Neural progenitor cell (in vitro differentiated cells): ENCODE results near the gene GPBP1. TPM values are rescaled to one million over a fixed set of nuclear protein-coding genes. Genes with fewer than 3 reads are reported as not detected.
"Not testable (repeated sequence)": the region's sequence is repeated elsewhere in the genome, so short reads cannot be mapped to it uniquely, and the experiment has no call there.

Experiments
- DNase-seq: peaks from one replicate; pipeline ENCODE4 v3.0.0-alpha.2; 2016; ENCODE audit warnings: low spot score
- H2AFZ ChIP-seq: fragments of 200-600 bp; sonication (generic); replicated peaks from 2 replicates; pipeline ENCODE4 v1.6.1; 2016; ENCODE audit warnings: antibody characterized with exemption
- H3F3A ChIP-seq: fragments of 200-600 bp; sonication (generic); 2 replicates; pipeline ENCODE4 v1.6.1; 2016; ENCODE audit warnings: antibody characterized with exemption, low read depth
- H3K27ac ChIP-seq: fragments of 200-600 bp; sonication (generic); 2 replicates; pipeline ENCODE4 v1.5.1; 2016; ENCODE audit warnings: mild to moderate bottlenecking
- H3K27me3 ChIP-seq: fragments of 200-600 bp; sonication (generic); 2 replicates; pipeline ENCODE4 v1.6.1; 2016; ENCODE audit warnings: mild to moderate bottlenecking, moderate library complexity
- H3K36me3 ChIP-seq: fragments of 200-600 bp; sonication (generic); 2 replicates; pipeline ENCODE4 v1.5.1; 2016
- H3K4me1 ChIP-seq: fragments of 200-600 bp; sonication (generic); 2 replicates; pipeline ENCODE4 v1.6.1; 2016; ENCODE audit warnings: mixed run types
- H3K4me2 ChIP-seq: fragments of 200-600 bp; sonication (generic); 2 replicates; pipeline ENCODE4 v1.6.1; 2016
- H3K4me3 ChIP-seq: fragments of 200-600 bp; sonication (generic); 2 replicates; pipeline ENCODE4 v1.5.1; 2016
- H3K79me2 ChIP-seq: fragments of 200-600 bp; sonication (generic); 2 replicates; pipeline ENCODE4 v1.6.1; 2016; ENCODE audit warnings: low read depth
- H3K9ac ChIP-seq: fragments of 200-600 bp; sonication (generic); 2 replicates; pipeline ENCODE4 v1.6.1; 2016
- H3K9me3 ChIP-seq: fragments of 200-600 bp; sonication (generic); 2 replicates; pipeline ENCODE4 v1.5.1; 2016; ENCODE audit warnings: low read depth
- H4K20me1 ChIP-seq: fragments of 200-600 bp; sonication (generic); 2 replicates; pipeline ENCODE4 v1.6.1; 2016; ENCODE audit warnings: low read depth
- H3K27ac Mint-ChIP-seq: 3 replicates; pipeline ENCODE4 v1.8.0; 2021; ENCODE audit warnings: mixed read lengths
- H3K27me3 Mint-ChIP-seq: 2 replicates; pipeline ENCODE4 v1.8.0; 2022; ENCODE audit warnings: low read depth, mild to moderate bottlenecking, inconsistent platforms, moderate library complexity, mixed read lengths; ENCODE audit not compliant: insufficient read depth
- H3K36me3 Mint-ChIP-seq: 3 replicates; pipeline ENCODE4 v1.8.0; 2021; ENCODE audit warnings: mixed read lengths
- H3K4me1 Mint-ChIP-seq: 3 replicates; pipeline ENCODE4 v1.8.0; 2021; ENCODE audit warnings: mixed read lengths
- H3K4me3 Mint-ChIP-seq: 3 replicates; pipeline ENCODE4 v1.8.0; 2021; ENCODE audit warnings: mild to moderate bottlenecking, moderate library complexity, mixed read lengths
- H3K9me3 Mint-ChIP-seq: 3 replicates; pipeline ENCODE4 v1.8.0; 2020; ENCODE audit warnings: mixed read lengths
- EZH2 ChIP-seq: fragments of 200-600 bp; sonication (generic); IDR thresholded peaks from 2 replicates; pipeline ENCODE4 v1.6.1; 2017; ENCODE audit warnings: antibody characterized with exemption, mild to moderate bottlenecking, moderate library complexity
- EZH2phosphoT487 ChIP-seq: fragments of 200-600 bp; sonication (generic); IDR thresholded peaks from 2 replicates; pipeline ENCODE4 v1.6.1; 2017; ENCODE audit warnings: antibody characterized with exemption
- total RNA-seq: library from RNA; depleted of rRNA; stranded (reverse); fragments of >200 nt; gene quantifications from 2 replicates; pipeline ENCODE4 v1.2.3, GENCODE V29; 2015; ENCODE audit warnings: low replicate concordance
- TF ChIP-seq, protein P1 (sequence below): fragments of 200-600 bp; sonication (generic); IDR thresholded peaks from 2 replicates; pipeline ENCODE4 v1.5.1; 2017; ENCODE audit warnings: antibody characterized with exemption, mild to moderate bottlenecking

Gene GPBP1
- total RNA-seq, 1 donor from 2014 or later, result 321 TPM

DNA sequence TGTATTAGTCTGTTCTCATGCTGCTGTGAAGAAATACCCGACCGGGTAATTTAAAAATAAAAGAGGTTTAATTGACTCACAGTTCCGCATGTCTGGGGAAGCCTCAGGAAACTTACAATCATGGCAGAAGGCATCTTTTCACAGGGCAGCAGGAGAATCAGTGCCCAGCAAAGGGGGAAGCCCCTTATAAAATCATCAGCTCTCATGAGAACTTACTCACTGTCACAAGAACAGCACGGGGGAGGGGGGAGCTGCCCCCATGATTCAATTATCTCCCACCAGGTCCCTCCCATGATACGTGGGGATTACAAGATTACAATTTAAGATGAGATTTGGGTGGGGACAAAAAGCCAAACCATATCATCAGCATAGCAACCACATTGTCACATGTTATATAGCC lies 102.5 kb downstream of the GPBP1 start:
- Mint-ChIP-seq H3K36me3 (no peaks in the 10 kb centered on the region), H3K4me1 (no peaks in the 10 kb centered on the region), H3K27me3 (no peaks in the 10 kb centered on the region), H3K27ac (no peak overlapping the region), H3K4me3 (no peak overlapping the region), H3K9me3 (no peaks in the 10 kb centered on the region)
- H4K20me1 ChIP-seq, result no peaks in the 10 kb centered on the region
- H3K9me3 ChIP-seq, result no peaks in the 10 kb centered on the region
- no peak overlapping the region for H3K4me3 ChIP-seq
- H2AFZ ChIP-seq, result no peak overlapping the region
- DNase-seq, result no peak
- no peaks in the 10 kb centered on the region for H3K27me3 ChIP-seq
- no peaks in the 10 kb centered on the region for H3F3A ChIP-seq
- H3K4me1 ChIP-seq, result peaks cover 7% of the 10 kb centered on the region
- no peak for TF ChIP-seq EZH2
- TF ChIP-seq EZH2phosphoT487, result no peak
- TF ChIP-seq, protein P1, sequence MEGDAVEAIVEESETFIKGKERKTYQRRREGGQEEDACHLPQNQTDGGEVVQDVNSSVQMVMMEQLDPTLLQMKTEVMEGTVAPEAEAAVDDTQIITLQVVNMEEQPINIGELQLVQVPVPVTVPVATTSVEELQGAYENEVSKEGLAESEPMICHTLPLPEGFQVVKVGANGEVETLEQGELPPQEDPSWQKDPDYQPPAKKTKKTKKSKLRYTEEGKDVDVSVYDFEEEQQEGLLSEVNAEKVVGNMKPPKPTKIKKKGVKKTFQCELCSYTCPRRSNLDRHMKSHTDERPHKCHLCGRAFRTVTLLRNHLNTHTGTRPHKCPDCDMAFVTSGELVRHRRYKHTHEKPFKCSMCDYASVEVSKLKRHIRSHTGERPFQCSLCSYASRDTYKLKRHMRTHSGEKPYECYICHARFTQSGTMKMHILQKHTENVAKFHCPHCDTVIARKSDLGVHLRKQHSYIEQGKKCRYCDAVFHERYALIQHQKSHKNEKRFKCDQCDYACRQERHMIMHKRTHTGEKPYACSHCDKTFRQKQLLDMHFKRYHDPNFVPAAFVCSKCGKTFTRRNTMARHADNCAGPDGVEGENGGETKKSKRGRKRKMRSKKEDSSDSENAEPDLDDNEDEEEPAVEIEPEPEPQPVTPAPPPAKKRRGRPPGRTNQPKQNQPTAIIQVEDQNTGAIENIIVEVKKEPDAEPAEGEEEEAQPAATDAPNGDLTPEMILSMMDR, result no peak
- H3K9ac ChIP-seq, result no peak overlapping the region
- no peak overlapping the region for H3K4me2 ChIP-seq
- H3K36me3 ChIP-seq, result no peaks in the 10 kb centered on the region
- no peaks in the 10 kb centered on the region for H3K79me2 ChIP-seq
- H3K27ac ChIP-seq, result no peak overlapping the region

DNA sequence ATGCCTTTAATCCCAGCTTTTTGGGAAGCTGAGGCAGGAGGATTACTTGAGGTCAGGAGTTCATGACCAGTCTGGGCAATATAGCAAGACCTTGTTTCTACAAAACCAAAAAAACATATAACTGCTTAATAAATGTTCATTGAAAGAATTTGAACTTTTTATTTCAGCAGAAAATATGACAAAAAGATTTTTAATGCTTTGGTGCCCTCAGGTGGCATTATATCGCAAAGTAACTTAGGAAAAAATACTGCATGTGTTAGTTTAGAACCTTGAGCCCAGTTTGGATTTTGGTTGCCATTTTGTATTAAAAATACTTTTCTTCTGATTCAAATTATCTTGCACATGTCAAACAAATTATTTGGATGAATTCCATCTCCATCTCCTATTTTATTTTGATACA lies 103.2 kb downstream of the GPBP1 start:
- Histone ChIP-seq H3K4me3 (no peak overlapping the region), H3K36me3 (no peaks in the 10 kb centered on the region), H3K27ac (no peak overlapping the region), H3K27me3 (no peaks in the 10 kb centered on the region), H2AFZ (no peak overlapping the region), H3K4me2 (no peak overlapping the region), H3K9me3 (no peaks in the 10 kb centered on the region), H4K20me1 (no peaks in the 10 kb centered on the region), H3K79me2 (no peaks in the 10 kb centered on the region), H3F3A (no peaks in the 10 kb centered on the region), H3K4me1 (peaks cover 7% of the 10 kb centered on the region), H3K9ac (no peak overlapping the region)
- Mint-ChIP-seq H3K9me3 (no peaks in the 10 kb centered on the region), H3K4me3 (no peak overlapping the region), H3K4me1 (no peaks in the 10 kb centered on the region), H3K36me3 (no peaks in the 10 kb centered on the region), H3K27me3 (no peaks in the 10 kb centered on the region), H3K27ac (no peak overlapping the region)
- DNase-seq, result no peak
- TF ChIP-seq, protein P1, result peak; percentile 37
- no peak for TF ChIP-seq EZH2phosphoT487
- no peak for TF ChIP-seq EZH2

DNA sequence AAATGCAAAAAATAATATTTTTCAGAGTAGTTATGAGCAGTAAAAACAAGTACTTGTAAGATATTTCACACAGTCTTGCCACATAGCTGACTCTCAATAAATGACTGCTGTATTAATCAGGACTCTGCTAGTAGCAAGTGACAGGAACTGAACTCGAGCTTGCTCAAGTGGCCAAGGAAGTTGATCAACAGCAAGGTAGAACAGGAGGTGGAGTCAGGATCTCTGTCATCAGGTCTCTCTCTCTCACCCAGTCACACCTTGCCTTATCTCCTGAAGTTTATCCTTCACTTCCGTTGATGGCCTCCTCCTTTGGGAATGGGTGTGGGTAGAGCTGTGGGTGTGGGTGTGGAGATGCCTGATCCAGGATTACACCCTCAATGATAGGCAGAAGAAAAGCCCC lies 107.0 kb downstream of the GPBP1 start:
- H3K4me1 Mint-ChIP-seq, result no peaks in the 10 kb centered on the region
- no peaks in the 10 kb centered on the region for H3K36me3 Mint-ChIP-seq
- no peaks in the 10 kb centered on the region for H3K27me3 Mint-ChIP-seq
- H3K9me3 ChIP-seq, result no peaks in the 10 kb centered on the region
- H3K4me3 ChIP-seq, result no peak overlapping the region
- no peak overlapping the region for H3K4me2 ChIP-seq
- H3K9me3 Mint-ChIP-seq, result peaks cover 14% of the 10 kb centered on the region
- H3K27me3 ChIP-seq, result no peaks in the 10 kb centered on the region
- no peaks in the 10 kb centered on the region for H3K36me3 ChIP-seq
- H3K4me3 Mint-ChIP-seq, result no peak overlapping the region
- no peaks in the 10 kb centered on the region for H3F3A ChIP-seq
- TF ChIP-seq, protein P1, result no peak
- TF ChIP-seq EZH2phosphoT487, result no peak
- TF ChIP-seq EZH2, result no peak
- H3K4me1 ChIP-seq, result no peaks in the 10 kb centered on the region
- H3K9ac ChIP-seq, result no peak overlapping the region
- DNase-seq, result no peak
- no peak overlapping the region for H2AFZ ChIP-seq
- H3K27ac ChIP-seq, result no peak overlapping the region
- H3K79me2 ChIP-seq, result no peaks in the 10 kb centered on the region
- H4K20me1 ChIP-seq, result no peaks in the 10 kb centered on the region
- no peak overlapping the region for H3K27ac Mint-ChIP-seq

DNA sequence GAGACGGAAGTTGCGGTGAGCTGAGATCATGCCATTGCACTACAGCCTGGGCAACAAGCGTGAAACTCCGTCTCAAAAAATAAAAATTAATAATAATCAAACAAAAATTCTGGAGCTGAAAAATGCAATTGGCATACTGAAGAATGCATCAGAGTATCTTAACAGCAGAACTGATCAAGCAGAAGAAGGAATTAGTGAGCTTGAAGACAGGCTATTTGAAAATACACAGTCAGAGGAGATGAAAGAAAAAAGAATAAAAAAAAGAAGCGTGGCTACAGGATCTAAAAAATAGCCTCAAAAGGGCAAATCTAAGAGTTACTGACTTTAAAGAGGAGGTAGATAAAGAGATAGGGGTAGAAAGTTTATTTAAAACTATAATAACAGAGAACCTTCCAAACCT lies 111.2 kb downstream of the GPBP1 start:
- H4K20me1 ChIP-seq, H3K79me2 ChIP-seq, H3K27ac ChIP-seq, H3K4me3 ChIP-seq, H3K27me3 ChIP-seq, H2AFZ ChIP-seq, H3K27me3 Mint-ChIP-seq, H3F3A ChIP-seq, H3K36me3 ChIP-seq, H3K4me1 Mint-ChIP-seq, H3K4me2 ChIP-seq, H3K36me3 Mint-ChIP-seq, H3K27ac Mint-ChIP-seq, H3K4me1 ChIP-seq, H3K4me3 Mint-ChIP-seq, H3K9me3 ChIP-seq, H3K9ac ChIP-seq, DNase-seq: not testable (repeated sequence)
- peaks cover 17% of the 10 kb centered on the region for H3K9me3 Mint-ChIP-seq
